Measurements from ENCODE around the gene MEGF8. TPM values are rescaled to one million over a fixed set of nuclear protein-coding genes. Genes with fewer than 3 reads are reported as not detected.

Gene MEGF8
- total RNA-seq, 3 donors from 2014 or later (not counting 1 experiment from before 2014, with no cell fraction given): 8.1 to 11.3 (median 10.5) TPM

- peaks cover 6% of the 10 kb centered on the region for H3K36me3 Mint-ChIP-seq
- no peaks in the 10 kb centered on the region for H3K27me3 Mint-ChIP-seq (ENCODE audit: low read depth in 2 of 2)
- no peaks in the 10 kb centered on the region for H3K9me3 Mint-ChIP-seq
- DNase-seq (no peak), ATAC-seq (no peak)
- WGBS (ENCODE audit: insufficient coverage): 95% methylated on average over 14 of the region's 14 CpGs
- TF ChIP-seq CTCF (IDR thresholded peaks at IDR 0.05): no peak
- H3K27me3 ChIP-seq (ENCODE audit: control insufficient read depth, insufficient read depth, low read length): no peaks in the 10 kb centered on the region
- H3K4me1 Mint-ChIP-seq: no peaks in the 10 kb centered on the region
- intact Hi-C loops (cut with micrococcal nuclease): no loop called here
- H3K4me3 Mint-ChIP-seq: no peak overlapping the region
- H3K4me1 ChIP-seq (ENCODE audit: control insufficient read depth, insufficient read depth, low read length): peaks cover 14% of the 10 kb centered on the region
- H3K4me3 ChIP-seq (ENCODE audit: low read length): no peak overlapping the region
- H3K27ac ChIP-seq (ENCODE audit: low read length): no peak overlapping the region
- H3K36me3 ChIP-seq (ENCODE audit: control insufficient read depth, insufficient read depth, low read length): no peaks in the 10 kb centered on the region
- no peaks in the 10 kb centered on the region for H3K9me3 ChIP-seq (ENCODE audit: control insufficient read depth, insufficient read depth, low read length)
- H3K27ac Mint-ChIP-seq: no peak overlapping the region
Observed at GRCh38 chr19:42362342-42362741, 36.9 kb downstream of the MEGF8 start.

- Histone ChIP-seq H3K4me3 (ENCODE audit: low read length) (no peak overlapping the region), H3K27ac (ENCODE audit: low read length) (peak overlapping the region; percentile 31), H3K36me3 (ENCODE audit: control insufficient read depth, insufficient read depth, low read length) (no peaks in the 10 kb centered on the region), H3K9me3 (ENCODE audit: control insufficient read depth, insufficient read depth, low read length) (no peaks in the 10 kb centered on the region), H3K27me3 (ENCODE audit: control insufficient read depth, insufficient read depth, low read length) (no peaks in the 10 kb centered on the region), H3K4me1 (ENCODE audit: control insufficient read depth, insufficient read depth, low read length) (peaks cover 14% of the 10 kb centered on the region)
- H3K4me3 Mint-ChIP-seq: no peak overlapping the region
- peaks cover 6% of the 10 kb centered on the region for H3K36me3 Mint-ChIP-seq
- peak in 1 of 3 donors; percentile 21 for ATAC-seq
- H3K27me3 Mint-ChIP-seq (ENCODE audit: low read depth in 2 of 2): no peaks in the 10 kb centered on the region
- H3K27ac Mint-ChIP-seq: peak overlapping the region in 1 of 2 donors; percentile 2
- no peaks in the 10 kb centered on the region for H3K9me3 Mint-ChIP-seq
- DNase-seq: no peak
- 94% methylated on average over 12 of the region's 13 CpGs for WGBS (ENCODE audit: insufficient coverage)
- intact Hi-C loops (cut with micrococcal nuclease): no loop called here
- H3K4me1 Mint-ChIP-seq: no peaks in the 10 kb centered on the region
- TF ChIP-seq CTCF (IDR thresholded peaks at IDR 0.05): no peak
Observed at GRCh38 chr19:42362891-42363440, 37.5 kb downstream of the MEGF8 start.

GRCh38 chr19:42363614-42364346, 38.3 kb downstream of the MEGF8 start:
- peak overlapping the region; percentile 31 for H3K27ac ChIP-seq (ENCODE audit: low read length)
- DNase-seq (no peak), ATAC-seq (no peak)
- Mint-ChIP-seq H3K4me1 (no peaks in the 10 kb centered on the region), H3K4me3 (no peak overlapping the region), H3K27ac (peak overlapping the region in 1 of 2 donors; percentile 2), H3K9me3 (no peaks in the 10 kb centered on the region), H3K27me3 (ENCODE audit: low read depth in 2 of 2) (no peaks in the 10 kb centered on the region), H3K36me3 (peaks cover 6% of the 10 kb centered on the region)
- H3K36me3 ChIP-seq (ENCODE audit: control insufficient read depth, insufficient read depth, low read length): no peaks in the 10 kb centered on the region
- H3K4me1 ChIP-seq (ENCODE audit: control insufficient read depth, insufficient read depth, low read length): peaks cover 14% of the 10 kb centered on the region
- H3K4me3 ChIP-seq (ENCODE audit: low read length): no peak overlapping the region
- 81% methylated on average over 17 of the region's 17 CpGs for WGBS (ENCODE audit: insufficient coverage)
- no peaks in the 10 kb centered on the region for H3K27me3 ChIP-seq (ENCODE audit: control insufficient read depth, insufficient read depth, low read length)
- no peak for TF ChIP-seq CTCF (IDR thresholded peaks at IDR 0.05)
- intact Hi-C loops (cut with micrococcal nuclease): no loop called here
- H3K9me3 ChIP-seq (ENCODE audit: control insufficient read depth, insufficient read depth, low read length): no peaks in the 10 kb centered on the region
